ENCODE measurements around the gene RPS21. TPM values are rescaled to one million over a fixed set of nuclear protein-coding genes. Genes with fewer than 3 reads are reported as not detected.

RPS21 gene
- total and polyA plus RNA-seq, 2 of the 13 experiments (the other 11 are each of a cell fraction or from before 2014, with no cell fraction given): 2,647 to 11,063 TPM

GRCh38 chr20:62407221-62407992, 20.5 kb downstream of the RPS21 start, which contains the start of gene CABLES2 (continued):
- TF ChIP-seq PRDM15 (CRISPR knock-in tag; IDR thresholded peaks at IDR 0.05) (peak; percentile 65; the same call in 1 of the 2 replicates), LRRFIP1 (CRISPR knock-in tag; conservative IDR thresholded peaks at IDR 0.05) (no peak), KDM4B (CRISPR knock-in tag; IDR thresholded peaks at IDR 0.05) (peak; percentile 48), HMGXB3 (CRISPR knock-in tag; IDR thresholded peaks at IDR 0.05; ENCODE audit: borderline replicate concordance) (peak; percentile 76; the same call in 1 of the 2 replicates), POGZ (CRISPR knock-in tag; IDR thresholded peaks at IDR 0.05) (peak; percentile 88), CENPBD1 (CRISPR knock-in tag; IDR thresholded peaks at IDR 0.05; ENCODE audit: borderline replicate concordance, low read depth) (no peak; the same call in 1 of the 2 replicates), NR2F2 (IDR thresholded peaks at IDR 0.05; ENCODE audit: borderline replicate concordance, low read depth) (no peak)

Data from HepG2 (cell line).